ENCODE measurements around the gene ZMYND12. TPM values are rescaled to one million over a fixed set of nuclear protein-coding genes. Genes with fewer than 3 reads are reported as not detected.

ZMYND12 gene
- total and polyA plus RNA-seq, 2 experiments from 2014 or later, result 0.21 to 1.1 TPM

DNA sequence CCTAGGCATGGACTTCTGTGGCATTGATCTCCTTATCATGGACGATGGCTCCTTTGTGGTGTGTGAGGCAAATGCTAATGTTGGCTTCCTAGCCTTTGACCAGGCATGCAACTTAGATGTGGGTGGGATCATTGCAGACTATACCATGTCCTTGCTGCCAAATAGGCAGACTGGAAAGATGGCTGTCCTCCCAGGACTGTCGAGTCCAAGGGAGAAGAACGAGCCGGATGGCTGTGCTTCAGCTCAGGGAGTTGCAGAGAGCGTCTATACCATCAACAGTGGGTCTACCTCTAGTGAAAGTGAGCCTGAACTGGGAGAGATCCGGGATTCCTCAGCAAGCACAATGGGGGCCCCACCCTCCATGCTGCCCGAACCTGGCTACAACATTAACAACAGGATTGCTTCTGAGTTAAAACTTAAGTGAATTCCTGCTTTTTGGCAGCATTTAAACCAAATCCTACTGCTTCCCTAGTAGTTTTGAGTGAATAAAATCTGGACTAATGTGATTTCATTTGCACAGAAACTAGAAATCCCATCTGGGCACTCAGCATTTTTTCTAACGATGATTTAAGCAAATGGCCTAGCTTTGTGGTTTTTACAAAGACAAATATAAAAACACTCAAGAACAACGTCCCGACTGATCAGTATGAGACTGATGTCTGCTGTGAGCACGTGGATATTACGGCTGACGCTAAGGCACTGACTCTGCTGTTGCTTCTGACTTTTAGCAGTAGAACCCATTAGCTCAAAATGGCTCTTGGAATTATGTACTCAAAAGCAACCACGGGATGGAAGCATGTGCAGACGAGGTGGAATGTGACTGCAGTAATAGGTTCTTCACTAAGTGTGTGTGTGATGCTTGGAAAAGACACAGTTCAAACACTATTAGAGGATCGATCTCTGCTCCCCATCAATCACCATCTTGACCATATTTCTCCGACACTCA lies 41.0 kb downstream of the ZMYND12 start:
- TF ChIP-seq, protein P1, sequence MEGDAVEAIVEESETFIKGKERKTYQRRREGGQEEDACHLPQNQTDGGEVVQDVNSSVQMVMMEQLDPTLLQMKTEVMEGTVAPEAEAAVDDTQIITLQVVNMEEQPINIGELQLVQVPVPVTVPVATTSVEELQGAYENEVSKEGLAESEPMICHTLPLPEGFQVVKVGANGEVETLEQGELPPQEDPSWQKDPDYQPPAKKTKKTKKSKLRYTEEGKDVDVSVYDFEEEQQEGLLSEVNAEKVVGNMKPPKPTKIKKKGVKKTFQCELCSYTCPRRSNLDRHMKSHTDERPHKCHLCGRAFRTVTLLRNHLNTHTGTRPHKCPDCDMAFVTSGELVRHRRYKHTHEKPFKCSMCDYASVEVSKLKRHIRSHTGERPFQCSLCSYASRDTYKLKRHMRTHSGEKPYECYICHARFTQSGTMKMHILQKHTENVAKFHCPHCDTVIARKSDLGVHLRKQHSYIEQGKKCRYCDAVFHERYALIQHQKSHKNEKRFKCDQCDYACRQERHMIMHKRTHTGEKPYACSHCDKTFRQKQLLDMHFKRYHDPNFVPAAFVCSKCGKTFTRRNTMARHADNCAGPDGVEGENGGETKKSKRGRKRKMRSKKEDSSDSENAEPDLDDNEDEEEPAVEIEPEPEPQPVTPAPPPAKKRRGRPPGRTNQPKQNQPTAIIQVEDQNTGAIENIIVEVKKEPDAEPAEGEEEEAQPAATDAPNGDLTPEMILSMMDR (IDR thresholded peaks at IDR 0.05; ENCODE audit: low read depth, low read length), result no peak
- peaks cover 11% of the 10 kb centered on the region for H3K4me1 ChIP-seq (ENCODE audit: low read depth)
- no peak overlapping the region for H3K27ac ChIP-seq
- H3K27me3 ChIP-seq, result no peaks in the 10 kb centered on the region
- DNase-seq (ENCODE audit: low read depth in 1 of 2, low spot score in 1 of 2), result no peak
- H3K36me3 ChIP-seq, result no peaks in the 10 kb centered on the region
- no peaks in the 10 kb centered on the region for H3K9me3 ChIP-seq (ENCODE audit: low read depth)
- H3K4me3 ChIP-seq, result no peak overlapping the region

DNA sequence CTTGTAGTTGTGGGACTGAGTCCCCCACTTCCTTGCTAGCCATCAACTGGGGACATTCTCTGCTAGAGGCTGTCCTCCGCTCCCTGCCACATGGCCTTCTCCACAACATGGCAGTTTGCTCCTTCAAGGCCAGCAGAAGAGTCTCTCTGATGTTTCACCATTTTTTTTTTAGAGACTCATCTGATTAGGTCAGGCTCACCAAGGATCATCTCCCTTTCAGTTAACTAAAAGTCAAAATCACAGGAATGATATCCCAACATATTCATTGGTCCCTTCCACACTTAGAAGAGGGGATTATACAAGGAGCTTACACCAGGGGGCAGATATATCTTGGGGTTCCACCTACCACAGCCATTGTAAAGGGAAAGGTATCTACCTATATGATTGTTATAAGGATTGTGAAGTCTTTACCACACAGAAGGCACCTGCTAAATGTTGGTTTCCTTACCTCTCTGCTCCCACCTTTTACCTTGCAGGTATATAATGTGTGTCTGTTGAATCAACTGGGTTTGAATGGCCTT lies 51.9 kb downstream of the ZMYND12 start:
- Histone ChIP-seq H3K27ac (no peak overlapping the region), H3K4me1 (ENCODE audit: low read depth) (no peaks in the 10 kb centered on the region), H3K9me3 (ENCODE audit: low read depth) (no peaks in the 10 kb centered on the region), H3K27me3 (no peaks in the 10 kb centered on the region), H3K36me3 (peaks cover 12% of the 10 kb centered on the region), H3K4me3 (no peak overlapping the region)
- TF ChIP-seq, protein P1 (IDR thresholded peaks at IDR 0.05; ENCODE audit: low read depth, low read length), result no peak
- peak in 1 of 2 donors; percentile 22 for DNase-seq (ENCODE audit: low read depth in 1 of 2, low spot score in 1 of 2)

DNA sequence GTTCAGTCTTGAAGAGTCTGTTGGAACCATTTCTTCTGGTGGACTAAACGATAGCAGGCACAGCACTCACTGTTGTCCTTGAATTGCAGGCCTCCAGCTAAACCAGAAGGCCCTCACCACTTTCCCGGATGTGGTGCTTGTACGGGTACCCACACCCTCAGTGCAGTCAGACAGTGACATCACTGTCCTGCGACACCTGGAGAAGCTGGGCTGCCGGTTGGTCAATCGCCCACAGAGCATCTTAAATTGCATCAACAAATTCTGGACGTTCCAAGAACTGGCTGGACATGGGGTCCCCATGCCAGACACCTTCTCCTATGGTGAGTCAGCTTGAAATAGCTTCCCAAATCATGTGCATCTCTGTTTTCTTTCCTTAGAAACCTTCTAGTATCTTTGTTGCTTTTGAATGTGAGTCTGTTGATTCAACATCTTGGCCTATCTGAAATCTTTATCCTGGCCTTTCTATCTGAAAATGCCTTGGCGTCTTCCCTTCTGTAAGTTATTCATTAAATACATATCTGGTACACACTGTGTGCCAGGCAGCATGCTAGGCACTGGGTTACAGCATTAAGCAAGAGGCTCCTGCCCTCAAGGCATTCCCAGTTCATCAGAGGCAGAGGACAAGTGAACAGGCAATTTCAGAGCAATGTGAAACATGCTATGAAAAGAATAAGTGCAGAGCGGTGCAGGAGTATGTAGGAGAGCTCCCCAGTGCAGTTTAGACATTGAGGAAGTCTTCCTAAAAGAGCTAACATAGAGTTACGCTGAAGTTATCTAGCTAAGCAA lies 56.3 kb downstream of the ZMYND12 start:
- TF ChIP-seq, protein P1 (IDR thresholded peaks at IDR 0.05; ENCODE audit: low read depth, low read length), result no peak
- no peaks in the 10 kb centered on the region for H3K27me3 ChIP-seq
- H3K27ac ChIP-seq, result no peak overlapping the region
- H3K9me3 ChIP-seq (ENCODE audit: low read depth), result no peaks in the 10 kb centered on the region
- H3K4me3 ChIP-seq, result no peak overlapping the region
- no peaks in the 10 kb centered on the region for H3K36me3 ChIP-seq
- H3K4me1 ChIP-seq (ENCODE audit: low read depth), result no peaks in the 10 kb centered on the region
- DNase-seq (ENCODE audit: low read depth in 1 of 2, low spot score in 1 of 2), result no peak

DNA sequence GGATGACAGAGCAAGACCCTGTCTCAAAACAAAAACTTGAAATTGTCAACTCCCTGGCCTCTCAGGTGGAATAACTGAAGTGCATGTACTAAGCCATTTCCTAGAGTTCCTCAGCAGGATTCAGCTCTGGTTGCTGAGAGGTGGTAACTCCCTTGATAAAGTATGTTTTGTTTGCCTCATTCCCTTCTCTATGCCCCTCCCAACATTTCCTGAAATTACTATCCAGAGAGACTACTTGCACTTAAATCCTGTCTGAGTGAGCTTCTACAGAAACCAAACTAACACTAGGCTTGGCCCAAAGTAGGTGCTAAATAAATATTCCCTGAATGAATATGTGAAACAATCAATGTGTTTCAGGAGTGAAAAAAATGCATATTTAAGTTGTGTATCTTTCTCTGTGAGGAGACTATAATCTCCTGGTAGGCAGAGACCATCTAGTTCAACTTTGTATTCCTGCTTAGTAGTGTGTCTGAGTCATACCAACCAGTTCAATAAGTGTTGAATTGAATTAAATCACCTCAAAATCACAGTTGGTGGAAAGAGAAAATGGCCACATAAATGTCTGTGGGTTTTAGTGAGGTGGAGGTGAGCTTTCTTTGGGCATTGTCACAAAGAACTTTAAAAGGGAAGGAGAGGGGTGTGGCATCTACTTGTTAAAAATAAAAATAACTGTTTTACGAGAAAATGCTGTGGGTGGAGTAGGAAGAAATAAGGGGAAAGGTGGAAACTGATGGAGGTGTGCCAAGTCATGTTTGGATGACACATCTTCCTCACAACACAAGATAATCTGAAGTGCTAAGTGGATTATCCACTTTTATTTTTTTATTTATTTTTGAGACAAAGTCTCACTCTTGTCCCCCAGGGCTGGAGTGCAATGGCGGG lies 62.6 kb downstream of the ZMYND12 start:
- Histone ChIP-seq H3K27ac (no peak overlapping the region), H3K36me3 (no peaks in the 10 kb centered on the region), H3K4me3 (no peak overlapping the region), H3K4me1 (ENCODE audit: low read depth) (no peaks in the 10 kb centered on the region), H3K27me3 (no peaks in the 10 kb centered on the region), H3K9me3 (ENCODE audit: low read depth) (no peaks in the 10 kb centered on the region)
- TF ChIP-seq, protein P1 (IDR thresholded peaks at IDR 0.05; ENCODE audit: low read depth, low read length), result no peak
- DNase-seq (ENCODE audit: low read depth in 1 of 2, low spot score in 1 of 2), result no peak

DNA sequence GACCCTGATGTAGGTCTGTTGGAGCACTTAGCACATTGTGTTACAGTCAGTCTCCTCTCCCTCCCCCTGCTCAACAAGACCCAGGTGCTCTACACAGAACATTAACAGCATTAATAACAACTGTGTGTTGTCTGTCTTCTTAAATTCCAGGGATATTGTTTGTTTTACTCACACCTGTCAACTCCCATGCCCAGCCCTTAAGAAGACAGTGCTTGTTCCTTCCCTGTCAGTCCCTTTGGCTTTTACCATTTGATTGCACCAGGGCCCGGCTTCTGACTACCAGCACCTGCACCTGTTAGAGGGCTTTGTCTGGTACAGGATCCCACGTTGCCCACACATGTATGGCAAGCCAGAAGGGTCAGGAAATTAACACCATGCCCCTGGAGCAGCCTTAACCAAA lies 63.6 kb downstream of the ZMYND12 start:
- H3K36me3 ChIP-seq, result no peaks in the 10 kb centered on the region
- no peak overlapping the region for H3K27ac ChIP-seq
- H3K4me3 ChIP-seq, result no peak overlapping the region
- TF ChIP-seq, protein P1 (IDR thresholded peaks at IDR 0.05; ENCODE audit: low read depth, low read length), result no peak
- DNase-seq (ENCODE audit: low read depth in 1 of 2, low spot score in 1 of 2), result no peak
- no peaks in the 10 kb centered on the region for H3K27me3 ChIP-seq
- H3K9me3 ChIP-seq (ENCODE audit: low read depth), result no peaks in the 10 kb centered on the region
- H3K4me1 ChIP-seq (ENCODE audit: low read depth), result no peaks in the 10 kb centered on the region
